ENCODE results near the gene CD96.

CD96 gene

GRCh38 chr3:111561902-111562301 lies 19.9 kb downstream of the CD96 start:
- peak; percentile 17 for DNase-seq

- no peak for DNase-seq
These were observed 24.8 kb downstream of the CD96 start for GRCh38 chr3:111566844-111567243.

GRCh38 chr3:111568355-111568754 lies 26.4 kb downstream of the CD96 start:
- no peak for DNase-seq

- DNase-seq: no peak
These were observed 26.9 kb downstream of the CD96 start for GRCh38 chr3:111568911-111569310.

GRCh38 chr3:111570404-111571030 lies 28.5 kb downstream of the CD96 start:
- no peak for DNase-seq

- no peak for DNase-seq
These were observed 29.3 kb downstream of the CD96 start for GRCh38 chr3:111571282-111571681.

GRCh38 chr3:111571907-111572460 lies 30.0 kb downstream of the CD96 start:
- no peak for DNase-seq

GRCh38 chr3:111577113-111577512 lies 35.1 kb downstream of the CD96 start:
- DNase-seq: no peak

GRCh38 chr3:111577798-111578685 lies 36.0 kb downstream of the CD96 start:
- no peak for DNase-seq

- DNase-seq: no peak
These were observed 36.9 kb downstream of the CD96 start for GRCh38 chr3:111578867-111579266.

- DNase-seq: no peak
These were observed 37.5 kb downstream of the CD96 start for GRCh38 chr3:111579495-111579894.

GRCh38 chr3:111581403-111582119 lies 39.6 kb downstream of the CD96 start:
- no peak for DNase-seq

- no peak for DNase-seq
These were observed 40.1 kb downstream of the CD96 start for GRCh38 chr3:111582120-111582474.

- no peak for DNase-seq
These were observed 42.7 kb downstream of the CD96 start for GRCh38 chr3:111584744-111585143.

GRCh38 chr3:111585217-111585616 lies 43.2 kb downstream of the CD96 start:
- DNase-seq: no peak

GRCh38 chr3:111588527-111588926 lies 46.5 kb downstream of the CD96 start:
- DNase-seq: no peak

GRCh38 chr3:111589303-111590142 lies 47.5 kb downstream of the CD96 start:
- no peak for DNase-seq

- no peak for DNase-seq
These were observed 48.1 kb downstream of the CD96 start for GRCh38 chr3:111590143-111590491.

GRCh38 chr3:111591555-111591954 lies 49.6 kb downstream of the CD96 start:
- no peak for DNase-seq

GRCh38 chr3:111592143-111592542 lies 50.1 kb downstream of the CD96 start:
- no peak for DNase-seq

GRCh38 chr3:111592936-111593335 lies 50.9 kb downstream of the CD96 start:
- no peak for DNase-seq

GRCh38 chr3:111593666-111594065 lies 51.7 kb downstream of the CD96 start:
- no peak for DNase-seq

- no peak for DNase-seq
These were observed 52.2 kb downstream of the CD96 start for GRCh38 chr3:111594205-111594604.

Measured in RPMI8226 (cell line).